HS-5 (cell line): ENCODE results near the gene DUOX2.
"Not testable (repeated sequence)": the region's sequence is repeated elsewhere in the genome, so short reads cannot be mapped to it uniquely, and the experiment has no call there.

Experiments
- DNase-seq: peaks from one replicate; pipeline ENCODE4 v3.0.0-alpha.2; 2012; ENCODE audit warnings: low read depth

DUOX2 gene

DNA sequence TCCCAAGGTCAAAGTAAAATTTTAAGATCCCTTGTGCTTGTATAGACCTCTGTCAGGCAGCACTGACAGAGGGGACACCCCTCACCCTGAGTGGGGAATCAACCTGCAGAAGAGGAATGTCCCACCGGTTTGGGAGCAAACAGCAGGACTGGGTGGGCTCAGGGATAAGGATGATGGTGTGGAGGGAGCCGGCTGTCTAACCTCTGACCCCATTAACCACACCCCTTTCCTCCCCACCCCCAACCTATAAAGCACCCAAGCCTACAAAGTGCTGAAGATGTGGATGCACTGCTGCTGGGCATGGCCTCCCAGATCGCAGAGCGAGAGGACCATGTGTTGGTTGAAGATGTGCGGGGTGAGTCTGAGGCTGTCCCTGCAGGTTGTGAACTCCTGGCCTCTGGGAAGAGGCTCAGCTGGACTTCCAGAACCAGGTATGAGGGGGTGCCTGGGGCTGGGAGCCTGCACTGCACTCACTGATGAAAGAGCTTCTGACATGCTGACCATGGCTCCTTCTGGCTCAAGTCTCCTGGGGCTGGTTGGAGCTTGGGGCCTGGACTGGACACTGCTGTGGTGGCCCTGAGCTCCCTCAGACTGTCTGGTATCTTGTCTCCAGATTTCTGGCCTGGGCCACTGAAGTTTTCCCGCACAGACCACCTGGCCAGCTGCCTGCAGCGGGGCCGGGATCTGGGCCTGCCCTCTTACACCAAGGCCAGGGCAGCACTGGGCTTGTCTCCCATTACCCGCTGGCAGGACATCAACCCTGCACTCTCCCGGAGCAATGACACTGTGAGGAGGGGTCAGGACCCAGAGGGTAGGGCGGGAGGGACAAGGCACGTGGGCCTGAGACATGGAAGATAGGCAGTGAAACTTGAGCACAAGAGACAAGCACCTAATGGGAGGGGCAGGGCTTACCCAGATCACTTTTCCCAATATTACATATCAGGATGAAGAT lies 25.1 kb upstream of the DUOX2 start:
- DNase-seq: no peak

DNA sequence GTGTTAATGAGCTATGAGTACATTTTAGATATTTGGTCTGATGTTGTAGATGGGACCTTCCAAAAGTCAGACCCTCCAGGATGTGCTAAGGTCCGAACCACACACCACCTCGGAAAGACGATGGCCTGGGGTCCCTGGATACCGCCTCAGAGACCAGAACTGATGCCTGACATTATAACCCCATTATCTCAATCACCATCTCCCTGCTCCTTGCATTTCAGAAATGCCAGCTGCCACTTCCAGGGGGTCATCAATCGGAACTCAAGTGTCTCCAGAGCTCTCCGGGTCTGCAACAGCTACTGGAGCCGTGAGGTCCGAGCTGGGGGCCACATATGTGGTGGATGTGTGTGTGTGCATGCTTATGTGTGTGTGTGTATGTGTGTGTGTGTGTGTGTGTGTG lies 23.7 kb upstream of the DUOX2 start:
- no peak for DNase-seq

DNA sequence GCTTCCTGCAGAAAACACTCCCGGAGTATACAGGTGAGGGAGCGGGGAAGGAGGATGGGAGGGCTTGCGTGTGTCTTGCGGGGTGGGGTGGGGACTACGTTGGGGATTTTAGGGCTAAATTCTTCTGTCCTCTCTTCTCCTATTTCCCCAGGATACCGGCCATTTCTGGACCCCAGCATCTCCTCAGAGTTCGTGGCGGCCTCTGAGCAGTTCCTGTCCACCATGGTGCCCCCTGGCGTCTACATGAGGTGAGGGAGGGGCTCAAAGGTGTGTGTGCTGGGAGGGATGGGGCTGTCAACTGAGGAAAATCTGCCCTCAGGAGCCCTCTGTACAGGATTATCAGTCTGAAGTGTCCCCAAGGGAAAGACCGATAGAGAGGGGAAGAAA lies 22.4 kb upstream of the DUOX2 start:
- no peak for DNase-seq

DNA sequence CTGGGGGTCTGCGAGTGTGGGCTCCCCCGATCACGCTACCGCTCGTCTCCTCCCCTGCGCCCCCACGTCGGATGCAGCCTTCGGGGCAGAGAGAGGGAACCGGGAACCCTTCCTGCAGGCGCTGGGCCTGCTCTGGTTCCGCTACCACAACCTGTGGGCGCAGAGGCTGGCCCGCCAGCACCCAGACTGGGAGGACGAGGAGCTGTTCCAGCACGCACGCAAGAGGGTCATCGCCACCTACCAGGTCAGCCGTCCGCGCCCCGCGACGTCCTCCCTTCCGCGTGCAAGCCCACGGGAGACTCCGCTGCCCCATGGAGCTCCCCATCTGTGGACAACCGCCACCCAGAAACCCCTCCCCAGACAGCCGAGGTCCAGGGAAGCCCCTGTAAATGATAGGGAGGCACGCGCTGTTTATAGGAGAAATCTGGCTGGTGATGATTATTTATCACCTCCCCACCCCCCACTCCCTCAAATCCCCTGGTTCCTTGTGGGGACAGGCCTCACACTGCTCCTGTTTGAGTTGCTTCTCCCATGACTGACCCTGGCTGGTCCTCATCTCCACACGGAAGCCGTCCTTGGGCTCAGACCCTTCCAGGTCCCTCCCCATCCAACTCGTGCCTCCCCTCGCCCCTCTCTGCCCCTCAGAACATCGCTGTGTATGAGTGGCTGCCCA lies 21.9 kb upstream of the DUOX2 start:
- not testable (repeated sequence) for DNase-seq

DNA sequence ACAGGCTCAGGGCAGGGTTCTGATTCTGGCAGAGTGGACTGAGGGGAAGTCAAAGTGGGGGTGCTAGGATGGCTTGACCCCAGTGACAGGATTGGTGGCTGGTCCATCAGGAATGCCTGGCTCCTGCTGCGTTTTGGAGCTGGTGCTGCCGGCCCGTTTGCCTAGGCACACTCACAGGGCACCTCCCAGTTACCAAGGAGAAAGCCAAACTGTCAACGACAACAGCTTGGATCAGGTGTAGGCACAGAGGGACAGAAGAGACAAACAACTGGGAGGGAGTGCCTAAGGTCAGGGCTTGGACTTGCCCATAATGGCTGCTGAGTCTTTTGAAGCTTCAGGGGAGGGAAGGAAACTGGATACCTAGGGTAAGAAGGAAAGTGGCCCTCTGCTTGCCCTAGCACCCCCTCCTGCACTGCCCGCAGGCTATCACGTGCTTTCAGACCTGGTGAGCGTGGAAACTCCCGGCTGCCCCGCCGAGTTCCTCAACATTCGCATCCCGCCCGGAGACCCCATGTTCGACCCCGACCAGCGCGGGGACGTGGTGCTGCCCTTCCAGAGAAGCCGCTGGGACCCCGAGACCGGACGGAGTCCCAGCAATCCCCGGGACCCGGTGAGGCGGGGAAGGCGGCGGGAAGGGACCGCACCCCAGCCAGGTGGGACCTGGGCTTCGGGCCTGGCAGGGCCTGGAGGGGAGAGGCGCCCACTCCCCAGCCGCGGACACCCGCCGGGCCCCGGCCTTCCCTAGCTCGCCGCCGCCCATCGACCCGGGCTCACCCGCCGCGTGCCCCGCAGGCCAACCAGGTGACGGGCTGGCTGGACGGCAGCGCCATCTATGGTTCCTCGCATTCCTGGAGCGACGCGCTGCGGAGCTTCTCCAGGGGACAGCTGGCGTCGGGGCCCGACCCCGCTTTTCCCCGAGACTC lies 21.0 kb upstream of the DUOX2 start:
- no peak for DNase-seq

DNA sequence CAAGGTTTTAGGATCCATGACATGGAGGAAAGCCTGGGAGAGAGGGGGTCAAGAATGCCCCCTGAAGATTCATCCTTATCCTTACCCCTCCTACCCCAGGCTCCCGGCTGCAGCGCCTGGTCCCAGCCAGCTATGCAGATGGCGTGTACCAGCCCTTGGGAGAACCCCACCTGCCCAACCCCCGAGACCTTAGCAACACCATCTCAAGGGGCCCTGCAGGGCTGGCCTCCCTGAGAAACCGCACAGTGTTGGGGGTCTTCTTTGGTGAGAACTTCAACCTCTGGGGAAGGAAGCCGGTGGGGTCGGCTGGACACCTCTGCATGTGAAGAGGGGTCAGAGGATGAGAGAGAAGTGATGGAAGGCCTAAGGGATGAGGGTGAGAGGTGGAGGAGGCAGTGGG lies 20.1 kb upstream of the DUOX2 start:
- DNase-seq: no peak

DNA sequence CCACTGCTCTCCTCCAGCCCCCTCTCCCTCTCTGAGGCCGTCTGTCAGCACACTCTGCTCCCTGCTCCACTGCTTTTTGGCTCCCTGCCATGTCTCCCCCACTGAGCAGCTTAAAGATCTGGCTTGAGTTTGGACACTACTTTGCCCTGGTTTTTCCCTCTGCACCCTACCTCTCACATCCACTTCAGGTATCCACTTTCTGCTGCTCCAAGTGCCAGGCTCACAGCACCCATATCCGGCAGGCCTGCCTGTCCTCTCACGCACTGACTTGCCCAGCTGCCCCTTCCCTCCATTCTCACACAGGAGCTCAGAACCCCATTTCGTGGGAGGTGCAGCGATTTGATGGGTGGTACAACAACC lies 19.6 kb upstream of the DUOX2 start:
- DNase-seq: no peak

DNA sequence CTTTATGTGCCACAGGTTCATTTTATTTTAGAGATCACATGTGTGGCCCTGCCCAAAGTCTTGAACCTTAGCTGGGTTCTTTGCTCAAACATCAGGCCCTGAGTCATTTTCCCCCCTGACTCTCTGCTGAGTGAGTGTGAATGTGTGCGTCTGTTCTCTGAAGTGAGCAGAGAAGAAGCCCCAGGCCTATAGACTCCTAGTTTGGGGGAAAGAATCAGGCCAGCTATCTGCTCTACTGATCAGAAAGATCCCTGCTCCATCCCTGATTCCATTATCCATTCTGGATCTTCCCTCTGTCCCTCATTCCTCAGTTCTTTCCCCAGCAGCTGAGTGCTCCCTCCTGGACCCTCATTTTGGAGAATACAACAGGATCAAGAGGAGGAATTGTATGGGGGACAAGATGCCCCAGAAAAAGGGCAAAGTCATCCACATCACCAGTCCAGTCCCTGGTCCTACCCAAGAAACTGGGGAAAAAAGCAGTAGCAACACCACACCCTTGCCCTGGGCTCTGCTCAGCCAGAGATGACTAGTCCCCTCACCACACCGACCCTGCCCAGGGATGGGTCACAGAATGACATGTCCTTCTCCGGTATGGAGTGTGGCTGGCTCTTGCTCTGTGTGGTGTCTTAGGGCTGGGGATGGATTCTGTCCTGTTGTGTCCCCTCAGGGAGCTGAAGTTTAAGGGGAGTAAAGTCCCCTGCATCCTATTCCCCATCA lies 19.0 kb upstream of the DUOX2 start:
- DNase-seq: no peak

DNA sequence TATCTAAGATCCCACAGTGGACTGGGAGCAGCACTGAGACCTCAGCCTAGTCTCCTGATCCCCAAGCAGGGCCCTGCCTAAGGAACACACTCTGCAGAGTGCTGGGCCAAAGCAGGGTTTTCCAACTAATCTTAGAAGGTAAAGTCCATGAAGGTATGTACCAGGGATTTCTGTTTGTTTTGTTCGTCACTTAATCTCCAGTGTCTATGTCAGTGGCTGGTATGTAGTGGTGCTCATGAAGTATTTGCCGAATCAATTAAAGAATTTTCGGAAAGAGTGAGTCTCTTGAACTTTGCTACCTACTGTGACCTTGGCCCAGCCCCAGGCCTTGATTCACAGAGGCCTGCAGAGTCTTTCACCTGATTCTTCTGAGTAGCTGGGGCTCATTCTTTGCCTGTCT lies 17.5 kb upstream of the DUOX2 start:
- DNase-seq: no peak

DNA sequence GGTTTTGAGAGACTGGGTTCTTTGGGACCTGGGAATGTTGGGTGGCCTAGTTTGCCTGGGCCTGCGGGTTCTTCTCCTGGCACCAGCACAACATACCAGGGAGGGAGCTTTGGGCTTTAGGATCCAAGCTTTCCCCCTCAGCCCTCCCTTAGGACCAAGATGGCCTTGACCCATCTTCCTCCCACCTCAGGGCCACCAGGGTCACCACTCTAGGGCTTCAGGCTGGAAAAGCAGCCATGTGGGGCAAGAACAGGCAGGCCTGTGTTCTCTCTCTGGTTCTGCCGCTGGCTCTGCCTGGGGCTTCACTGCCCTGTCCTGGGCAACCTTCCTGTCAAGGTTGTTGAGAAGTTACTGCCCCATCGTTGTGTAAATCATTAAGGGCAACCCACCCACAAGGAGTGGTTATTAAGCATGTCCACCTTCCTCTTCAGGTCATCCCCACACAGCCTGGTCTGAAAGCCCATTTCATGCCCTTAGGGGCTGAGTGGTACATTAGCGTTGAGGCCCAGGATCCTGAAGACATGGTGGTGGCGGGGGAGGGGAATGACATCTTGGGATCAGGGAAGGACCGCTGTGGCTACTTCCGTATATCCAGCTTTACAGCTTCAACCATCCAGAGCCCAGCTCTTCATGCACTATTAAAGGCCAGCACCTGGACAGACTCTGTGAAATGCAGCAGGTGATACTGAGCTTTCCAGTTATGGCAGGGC lies 16.5 kb upstream of the DUOX2 start:
- DNase-seq: no peak

DNA sequence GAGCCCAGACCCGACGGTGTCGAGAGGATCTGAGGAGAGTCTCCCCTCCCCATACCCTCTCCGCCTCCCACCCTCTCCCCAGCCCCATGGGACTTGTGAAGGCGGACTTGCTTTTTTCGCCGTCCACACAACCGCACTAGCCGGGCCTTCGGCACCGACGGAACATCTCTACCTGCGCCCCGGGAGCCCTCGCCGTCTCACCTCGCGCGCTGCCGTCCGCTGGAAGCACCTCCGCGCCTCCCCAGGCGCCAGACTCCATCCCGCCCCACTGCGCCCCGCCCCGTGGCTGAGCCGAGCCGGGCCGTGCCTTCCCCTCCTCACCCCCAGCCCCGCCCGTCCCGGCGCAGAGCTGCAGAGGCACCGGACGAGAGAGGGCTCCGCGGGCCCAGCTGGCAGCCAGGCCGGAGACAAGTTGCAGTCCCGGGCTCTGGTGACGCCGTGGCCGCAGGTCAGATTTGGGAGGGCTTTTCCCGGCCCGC lies 15.7 kb upstream of the DUOX2 start, which contains the start of the genes DUOX1 and DUOXA1:
Gene DUOX1 (plus strand): TSS at position 344 of the 479 bp plus-strand sequence. CDS start 1,973 bp downstream, outside the sequence.
Gene DUOXA1 (minus strand): TSS at position 229 of the 479 bp plus-strand sequence. CDS start 6,865 bp downstream, outside the sequence.
- DNase-seq: no peak

DNA sequence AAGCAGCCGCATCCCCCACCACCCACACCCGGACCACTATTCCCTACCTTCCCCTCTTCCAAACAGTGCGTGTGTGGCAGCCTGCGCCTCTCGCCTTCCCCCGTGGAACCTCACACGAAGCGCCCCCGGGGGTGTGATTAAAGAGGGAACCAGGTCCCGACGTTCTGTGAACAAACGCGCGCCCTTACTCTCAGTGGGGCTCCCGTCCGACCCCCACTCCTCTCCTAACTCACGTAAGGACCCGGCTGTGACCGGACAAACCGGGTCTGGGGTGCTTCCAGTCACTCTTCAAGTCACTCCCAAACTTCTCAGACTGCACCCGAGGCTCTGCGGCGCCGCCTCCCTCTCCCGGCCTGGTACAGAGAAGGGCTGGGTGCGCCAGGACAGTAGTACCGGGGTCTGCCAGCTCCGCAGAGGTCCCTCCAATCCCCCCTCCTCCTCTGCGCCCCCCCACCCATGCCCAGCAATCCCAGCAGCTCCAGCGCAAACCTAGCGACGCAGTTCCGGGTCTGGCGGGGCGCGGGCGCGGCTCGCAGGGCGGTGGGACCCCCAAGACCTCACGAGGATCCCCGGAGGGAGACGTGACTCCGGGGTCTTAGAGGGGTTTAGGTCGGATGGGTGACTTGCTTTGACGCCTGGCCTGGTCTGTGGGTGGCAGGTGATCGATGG lies 15.1 kb upstream of the DUOX2 start:
- DNase-seq: no peak

DNA sequence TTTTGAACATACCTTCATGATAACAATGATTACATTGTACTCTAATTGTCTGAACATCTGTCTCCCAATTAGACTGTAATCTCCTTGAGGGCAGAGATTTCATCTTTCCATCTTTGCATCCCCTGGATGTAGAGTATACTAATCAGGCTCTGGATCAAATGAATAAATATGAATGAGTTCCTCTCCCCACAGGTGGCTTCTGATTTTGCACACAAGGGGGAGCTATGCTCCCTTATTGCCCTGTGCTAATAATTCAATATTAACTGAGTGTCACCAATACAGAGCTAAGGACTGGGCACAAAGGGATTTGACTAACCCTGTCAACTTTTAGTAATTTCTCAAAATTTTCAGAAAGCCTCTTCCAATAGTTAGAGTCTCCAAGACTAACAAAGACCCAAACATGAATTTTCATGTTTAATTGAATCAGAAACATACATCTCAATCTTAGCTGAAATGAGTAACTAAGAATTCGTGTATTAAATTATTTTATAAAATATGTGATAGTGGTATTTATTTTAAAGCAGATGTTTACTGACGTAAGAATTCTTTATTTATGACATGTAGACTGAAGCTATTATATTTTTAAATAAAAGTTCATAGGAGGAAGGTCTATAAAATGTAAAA lies 12.7 kb upstream of the DUOX2 start:
- DNase-seq: no peak

DNA sequence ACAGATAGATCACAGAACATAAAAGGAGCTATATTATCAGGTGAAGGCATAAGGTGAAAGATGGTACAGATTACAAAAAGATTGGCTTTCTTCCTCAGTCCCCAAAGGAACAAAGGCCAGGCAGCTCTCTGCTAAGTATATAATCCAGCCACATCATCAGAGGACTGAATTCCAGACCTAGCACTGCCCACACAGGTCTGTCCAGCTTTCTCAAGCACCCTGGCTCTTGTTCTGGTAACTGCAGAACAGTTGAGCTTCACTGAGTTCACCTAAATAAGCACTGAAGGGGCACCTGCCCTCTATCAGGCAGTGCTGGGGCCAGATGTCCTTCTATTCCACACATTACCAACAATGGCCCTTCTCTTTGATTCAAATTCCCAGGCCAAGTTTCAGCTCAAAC lies 9.4 kb upstream of the DUOX2 start:
- DNase-seq: no peak

DNA sequence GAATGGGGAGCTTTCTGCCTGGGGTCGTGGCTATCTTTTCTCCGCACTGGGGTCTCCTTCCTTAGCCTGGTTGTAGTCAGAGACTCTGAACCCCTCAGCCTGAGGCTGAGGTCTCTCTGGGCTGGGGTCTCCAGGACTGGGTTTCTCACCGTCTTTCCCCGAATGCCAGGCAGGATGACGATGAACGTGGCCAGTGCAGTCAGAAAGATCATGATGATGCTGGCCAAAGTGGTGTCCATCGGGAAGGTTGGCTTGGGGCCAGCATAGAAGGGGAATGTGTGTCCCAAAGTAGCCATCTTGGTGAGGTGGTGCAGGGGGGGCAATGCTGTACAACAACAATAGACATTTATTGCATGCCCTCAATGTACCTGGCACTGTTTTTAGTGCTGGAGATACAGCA lies 8.7 kb upstream of the DUOX2 start:
- DNase-seq: no peak

DNA sequence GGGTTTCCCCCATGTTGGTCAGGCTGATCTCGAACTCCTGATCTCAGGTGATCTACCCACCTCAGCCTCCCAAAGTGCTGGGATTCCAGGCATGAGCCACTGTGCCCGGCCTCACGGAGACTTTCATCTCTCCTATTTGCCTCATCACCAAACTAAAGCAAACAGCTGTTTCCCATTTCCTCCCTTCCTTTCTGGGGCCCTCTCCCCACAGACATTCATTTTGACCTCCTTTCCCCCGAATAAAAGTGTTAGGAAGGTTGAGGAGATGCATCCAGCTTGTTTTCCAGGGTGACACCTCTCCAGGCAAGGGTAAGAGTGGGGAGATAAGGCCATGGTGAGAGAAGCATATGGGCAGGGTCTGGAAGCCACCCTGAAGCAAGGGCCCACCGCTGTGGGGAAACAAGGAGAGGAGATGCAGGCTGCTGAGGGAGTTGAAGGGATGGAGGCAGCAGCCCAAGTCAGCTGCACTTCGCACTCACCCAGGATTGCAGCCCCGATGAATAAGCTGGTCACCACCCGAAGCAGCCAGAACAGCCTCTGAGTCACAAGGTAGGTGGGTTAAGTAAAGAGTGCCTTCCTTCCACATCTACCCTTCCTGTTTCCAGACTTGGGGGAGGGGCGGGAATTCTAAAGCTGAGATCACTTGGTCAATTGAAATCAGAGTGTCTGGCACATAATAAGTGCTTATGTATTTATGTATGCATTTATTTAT lies 7.9 kb upstream of the DUOX2 start:
- peak; percentile 78 for DNase-seq

DNA sequence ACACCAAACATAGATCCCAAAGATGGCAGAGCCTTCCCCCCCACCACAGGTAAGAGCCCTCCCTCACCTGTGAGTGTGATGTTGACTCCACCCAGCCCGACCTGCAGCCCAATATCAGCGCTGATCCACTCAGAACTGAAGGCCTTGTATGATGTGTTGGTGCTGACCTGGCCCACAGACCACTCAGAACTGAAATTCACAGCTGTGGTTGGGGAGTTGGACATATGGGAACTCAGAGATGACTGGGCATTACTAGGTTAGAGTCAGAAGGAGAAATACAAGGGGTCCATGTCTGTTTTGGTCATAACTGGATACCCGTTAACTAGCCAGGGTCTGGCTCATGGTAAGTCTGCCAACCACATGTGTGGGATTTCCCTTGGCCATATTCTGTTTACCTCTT lies 7.0 kb upstream of the DUOX2 start:
- DNase-seq: no peak

DNA sequence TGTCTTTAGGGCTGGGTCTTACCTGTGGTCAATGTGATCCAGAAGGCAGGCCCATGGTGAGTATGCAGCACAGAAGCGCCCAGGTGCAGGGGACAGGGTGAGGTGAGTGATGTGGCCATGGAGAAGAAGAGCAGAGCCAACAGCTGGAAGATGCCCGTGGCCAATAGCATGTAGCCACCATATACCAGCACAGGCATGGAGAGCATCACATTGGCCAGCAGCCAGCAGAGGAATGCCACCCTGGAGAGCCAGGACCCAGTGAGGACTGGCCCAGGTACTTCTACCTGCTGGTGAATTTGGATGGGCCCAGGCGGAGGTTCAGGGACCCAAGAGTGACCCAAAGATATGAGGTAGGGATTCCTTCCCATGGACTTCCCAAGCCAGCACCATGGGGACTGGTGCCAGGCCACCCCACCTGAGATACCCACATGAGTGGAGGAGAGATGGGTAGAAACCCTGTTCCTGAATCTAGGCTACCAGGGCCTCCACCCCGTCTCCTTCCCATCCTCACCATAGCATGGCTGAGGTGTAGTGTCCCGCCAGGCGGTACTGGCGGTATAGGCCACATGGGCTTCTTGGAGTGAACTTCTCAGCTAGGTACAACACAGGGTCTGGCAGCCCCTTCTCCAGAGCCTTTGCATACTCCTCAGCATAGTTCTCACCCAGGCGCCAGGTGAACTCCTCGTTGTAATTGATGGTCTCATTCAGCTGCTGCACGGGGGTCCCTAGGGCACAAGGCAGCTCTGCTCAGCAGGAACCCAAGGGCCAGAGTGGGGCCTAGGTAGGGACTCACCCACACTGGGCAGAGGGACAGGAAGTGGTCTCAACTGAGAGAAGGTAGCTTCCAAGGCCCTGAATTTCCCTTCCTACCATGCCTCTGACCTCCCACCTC lies 6.4 kb upstream of the DUOX2 start:
- DNase-seq: no peak
